Measurements from ENCODE around the gene THAP7.
"Not testable (repeated sequence)": the region's sequence is repeated elsewhere in the genome, so short reads cannot be mapped to it uniquely, and the experiment has no call there.

GRCh38 chr22:21048448-21048847 lies 46.5 kb upstream of the THAP7 start:
- TF ChIP-seq, protein P1, sequence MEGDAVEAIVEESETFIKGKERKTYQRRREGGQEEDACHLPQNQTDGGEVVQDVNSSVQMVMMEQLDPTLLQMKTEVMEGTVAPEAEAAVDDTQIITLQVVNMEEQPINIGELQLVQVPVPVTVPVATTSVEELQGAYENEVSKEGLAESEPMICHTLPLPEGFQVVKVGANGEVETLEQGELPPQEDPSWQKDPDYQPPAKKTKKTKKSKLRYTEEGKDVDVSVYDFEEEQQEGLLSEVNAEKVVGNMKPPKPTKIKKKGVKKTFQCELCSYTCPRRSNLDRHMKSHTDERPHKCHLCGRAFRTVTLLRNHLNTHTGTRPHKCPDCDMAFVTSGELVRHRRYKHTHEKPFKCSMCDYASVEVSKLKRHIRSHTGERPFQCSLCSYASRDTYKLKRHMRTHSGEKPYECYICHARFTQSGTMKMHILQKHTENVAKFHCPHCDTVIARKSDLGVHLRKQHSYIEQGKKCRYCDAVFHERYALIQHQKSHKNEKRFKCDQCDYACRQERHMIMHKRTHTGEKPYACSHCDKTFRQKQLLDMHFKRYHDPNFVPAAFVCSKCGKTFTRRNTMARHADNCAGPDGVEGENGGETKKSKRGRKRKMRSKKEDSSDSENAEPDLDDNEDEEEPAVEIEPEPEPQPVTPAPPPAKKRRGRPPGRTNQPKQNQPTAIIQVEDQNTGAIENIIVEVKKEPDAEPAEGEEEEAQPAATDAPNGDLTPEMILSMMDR (IDR thresholded peaks at IDR 0.05), result not testable (repeated sequence)
- TF ChIP-seq POLR2A (IDR thresholded peaks at IDR 0.05); POLR2AphosphoS5 (IDR thresholded peaks at IDR 0.05; ENCODE audit: insufficient read depth in 1 of 2, low read depth in 1 of 2): not testable (repeated sequence)
